IMR-90 (cell line): ENCODE measurements around the gene IL2RA. TPM values are rescaled to one million over a fixed set of nuclear protein-coding genes. Genes with fewer than 3 reads are reported as not detected.

ENCODE experiments used
- ATAC-seq: fragments of 200-7000 bp; cut with Tn5 transposase; 2 replicates; pipeline ENCODE4 v1.9.1; 2020; ENCODE audit warnings: low read depth, mild to moderate bottlenecking, moderate library complexity
- BruUV-seq: library from RNA; stranded (reverse); fragments of 400-500 nt; replicated peaks from 2 replicates; lab custom pipeline; 2021; lab: Mats Ljungman, UMichigan
- CTCF ChIA-PET: fragments of 300-600 bp; formaldehyde crosslinking; extraction: SDS; loops from one replicate; lab custom pipeline; 2021; ENCODE audit warnings: antibody characterized with exemption; lab: Yijun Ruan, JAX
- POLR2A ChIA-PET: fragments of 300-600 bp; sonication (Branson Sonifier 250); formaldehyde crosslinking; loops from one replicate; lab custom pipeline; 2022; ENCODE audit warnings: antibody characterized with exemption; ENCODE audit not compliant: unreplicated experiment; lab: Charles Lee
- DNase-seq: peaks from one replicate; pipeline ENCODE4 v3.0.0; 2013
- H2AFZ ChIP-seq: replicated peaks from 2 replicates; pipeline ENCODE3; 2013; ENCODE audit warnings: low read length, mild to moderate bottlenecking; ENCODE audit not compliant: poor library complexity
- H2AK5ac ChIP-seq: 2 replicates; pipeline ENCODE4 v1.6.1; 2013; ENCODE audit warnings: low read depth, low read length, inconsistent platforms
- H2AK9ac ChIP-seq: replicated peaks from 2 replicates; pipeline ENCODE3; 2013; ENCODE audit warnings: mild to moderate bottlenecking, low read depth, low read length, moderate library complexity; ENCODE audit not compliant: poor library complexity
- H2BK120ac ChIP-seq: 2 replicates; pipeline ENCODE4 v1.6.1; 2013; ENCODE audit warnings: low read depth, low read length, inconsistent platforms
- H2BK15ac ChIP-seq: 3 replicates; pipeline ENCODE4 v1.6.1; 2013; ENCODE audit warnings: low read depth, low read length, inconsistent platforms
- H2BK20ac ChIP-seq: 2 replicates; pipeline ENCODE4 v1.6.1; 2013; ENCODE audit warnings: low read depth, mild to moderate bottlenecking, inconsistent platforms, low read length, moderate library complexity
- H2BK5ac ChIP-seq: 2 replicates; pipeline ENCODE4 v1.6.1; 2013; ENCODE audit warnings: mild to moderate bottlenecking, low read depth, low read length, inconsistent platforms; ENCODE audit not compliant: poor library complexity, severe bottlenecking
- H3K14ac ChIP-seq: replicated peaks from 2 replicates; pipeline ENCODE4 v1.6.1; 2013; ENCODE audit warnings: low read depth, low read length, inconsistent platforms
- H3K18ac ChIP-seq: 2 replicates; pipeline ENCODE4 v1.6.1; 2013; ENCODE audit warnings: low read depth, low read length, control low read depth
- H3K23ac ChIP-seq: 2 replicates; pipeline ENCODE4 v1.6.1; 2013; ENCODE audit warnings: low read depth, low read length, inconsistent platforms
- H3K27ac ChIP-seq: 2 replicates; pipeline ENCODE4 v1.5.1; 2013; ENCODE audit warnings: mild to moderate bottlenecking, control low read depth, low read length; ENCODE audit not compliant: insufficient read depth
- H3K27me3 ChIP-seq: 2 replicates; pipeline ENCODE4 v1.6.1; 2013; ENCODE audit warnings: low read length; ENCODE audit not compliant: control insufficient read depth, insufficient read depth
- H3K36me3 ChIP-seq: 2 replicates; pipeline ENCODE4 v1.6.1; 2013; ENCODE audit warnings: low read length, mixed read lengths; ENCODE audit not compliant: control insufficient read depth, insufficient read depth
- H3K4ac ChIP-seq: 2 replicates; pipeline ENCODE4 v1.6.1; 2013; ENCODE audit warnings: low read depth, low read length, inconsistent platforms
- H3K4me1 ChIP-seq: 2 replicates; pipeline ENCODE4 v1.6.1; 2013; ENCODE audit warnings: low read length, mixed read lengths; ENCODE audit not compliant: control insufficient read depth, insufficient read depth
- H3K4me2 ChIP-seq: 2 replicates; pipeline ENCODE4 v1.6.1; 2013; ENCODE audit warnings: low read depth, mild to moderate bottlenecking, control low read depth, low read length, moderate library complexity
- H3K4me3 ChIP-seq: 2 replicates; pipeline ENCODE4 v1.5.1; 2013; ENCODE audit warnings: low read depth, mild to moderate bottlenecking, control low read depth, low read length, moderate library complexity; ENCODE audit not compliant: insufficient read depth
- H3K56ac ChIP-seq: 2 replicates; pipeline ENCODE4 v1.6.1; 2013; ENCODE audit warnings: low read length, inconsistent platforms; ENCODE audit not compliant: insufficient read depth; ENCODE audit errors: extremely low read depth
- H3K79me1 ChIP-seq, 2 experiments: 2 replicates each; pipeline ENCODE4 v1.6.1; 2013; ENCODE audit warnings: low read length in 2 of 2, inconsistent platforms in 1 of 2, low read depth in 1 of 2
- H3K9ac ChIP-seq: 2 replicates; pipeline ENCODE4 v1.6.1; 2013; ENCODE audit warnings: low read depth, low read length, control low read depth
- H3K9me1 ChIP-seq: 2 replicates; pipeline ENCODE4 v1.6.1; 2013; ENCODE audit warnings: low read length, inconsistent platforms; ENCODE audit not compliant: insufficient read depth
- H3K9me3 ChIP-seq: 2 replicates; pipeline ENCODE4 v1.6.1; 2013; ENCODE audit warnings: low read length; ENCODE audit not compliant: control insufficient read depth, insufficient read depth
- H4K20me1 ChIP-seq: 2 replicates; pipeline ENCODE4 v1.6.1; 2013; ENCODE audit warnings: low read length, inconsistent platforms; ENCODE audit not compliant: insufficient read depth
- H4K5ac ChIP-seq: 2 replicates; pipeline ENCODE4 v1.6.1; 2013; ENCODE audit warnings: mild to moderate bottlenecking, low read depth, low read length, control low read depth
- H4K8ac ChIP-seq, 2 experiments: 2 replicates each; pipeline ENCODE4 v1.6.1; 2013; ENCODE audit warnings: low read depth in 2 of 2, low read length in 2 of 2, control low read depth in 1 of 2, inconsistent platforms in 1 of 2
- H4K91ac ChIP-seq: 2 replicates; pipeline ENCODE4 v1.6.1; 2013; ENCODE audit warnings: low read depth, low read length, inconsistent platforms; ENCODE audit not compliant: insufficient read depth
- BHLHE40 ChIP-seq: fragments of 150-350 bp; IDR thresholded peaks from 2 replicates; pipeline ENCODE4 v1.6.1; 2016; ENCODE audit warnings: mild to moderate bottlenecking, low read depth, low read length
- CEBPB ChIP-seq: IDR thresholded peaks from 2 replicates; pipeline ENCODE4 v1.6.1; 2012; ENCODE audit warnings: low read depth, low read length, improper control_type of control experiment
- CHD1 ChIP-seq: IDR thresholded peaks from 2 replicates; pipeline ENCODE4 v1.6.1; 2012; ENCODE audit warnings: low read depth, low read length, improper control_type of control experiment
- FOS ChIP-seq: fragments of 150-350 bp; IDR thresholded peaks from 2 replicates; pipeline ENCODE4 v1.6.1; 2016; ENCODE audit warnings: low read depth, low read length
- MAFK ChIP-seq: IDR thresholded peaks from 2 replicates; pipeline ENCODE4 v1.6.1; 2012; ENCODE audit warnings: low read depth, low read length, improper control_type of control experiment
- MAZ ChIP-seq: IDR thresholded peaks from 2 replicates; pipeline ENCODE4 v1.6.1; 2012; ENCODE audit warnings: low read depth, mild to moderate bottlenecking, low read length, improper control_type of control experiment, moderate library complexity, borderline replicate concordance
- MXI1 ChIP-seq: IDR thresholded peaks from 2 replicates; pipeline ENCODE4 v1.6.1; 2012; ENCODE audit warnings: low read depth, mild to moderate bottlenecking, low read length, moderate library complexity, borderline replicate concordance
- NFE2L2 ChIP-seq: fragments of 150-350 bp; IDR thresholded peaks from 2 replicates; pipeline ENCODE4 v1.6.1; 2016; ENCODE audit warnings: low read depth, mild to moderate bottlenecking, low read length
- POLR2A ChIP-seq: IDR thresholded peaks from 2 replicates; pipeline ENCODE4 v1.6.1; 2012; ENCODE audit warnings: mild to moderate bottlenecking, low read depth, low read length
- RAD21 ChIP-seq: IDR thresholded peaks from 2 replicates; pipeline ENCODE4 v1.6.1; 2012; ENCODE audit warnings: low read length, improper control_type of control experiment
- RCOR1 ChIP-seq: IDR thresholded peaks from 2 replicates; pipeline ENCODE4 v1.6.1; 2012; ENCODE audit warnings: mild to moderate bottlenecking, low read length, improper control_type of control experiment; ENCODE audit not compliant: insufficient replicate concordance
- RFX5 ChIP-seq: IDR thresholded peaks from 2 replicates; pipeline ENCODE4 v1.8.0; 2012; ENCODE audit warnings: low read depth, mild to moderate bottlenecking, low read length, moderate library complexity
- SMC3 ChIP-seq: fragments of 150-350 bp; IDR thresholded peaks from 2 replicates; pipeline ENCODE4 v1.6.1; 2016; ENCODE audit warnings: low read depth, mild to moderate bottlenecking, antibody characterized with exemption, low read length, moderate library complexity
- whole genome bisulfite sequencing, 2 experiments: methylation state at CpG; one replicate each; pipeline versions ENCODE4 v1.1.5 to v1.1.7; 2013; ENCODE audit warnings: missing lambda C conversion rate in 2 of 2; ENCODE audit not compliant: insufficient read length in 1 of 2; ENCODE audit errors: extremely low coverage in 2 of 2; 5-methylcytosine and 5-hydroxymethylcytosine counted together
- dilution Hi-C: fragments of 300-500 bp; cut with HindIII; formaldehyde crosslinking; loops from one replicate; pipeline ENCODE4 v1.14.3; 2018; ENCODE audit warnings: low sequenced_read_pairs; ENCODE audit not compliant: unreplicated experiment
- in situ Hi-C: fragments of 300-500 bp; cut with MboI; formaldehyde crosslinking; loops from 3 replicates; pipeline ENCODE4 v1.14.3; 2019; ENCODE audit warnings: low sequenced_read_pairs, inconsistent platforms, mixed read lengths
- intact Hi-C: fragments of 100-400 bp; cut with micrococcal nuclease; formaldehyde crosslinking; loops from 2 replicates; pipeline ENCODE4 v1.10.0; 2022
- polyA plus RNA-seq, 3 experiments: library from polyadenylated mRNA; depleted of rRNA; stranded (reverse); fragments of >200 nt; gene quantifications; 2 replicates each; pipeline ENCODE4 v1.2.3, GENCODE V29; 2012; ENCODE audit warnings: low replicate concordance in 1 of 3
- total RNA-seq: library from RNA; depleted of rRNA; stranded (reverse); fragments of >200 nt; gene quantifications from 2 replicates; pipeline ENCODE4 v1.2.3, GENCODE V29; 2012
- TF ChIP-seq, protein P1 (sequence below): fragments of 150-350 bp; IDR thresholded peaks from 2 replicates; pipeline ENCODE4 v1.6.1; 2016; ENCODE audit warnings: low read depth, mild to moderate bottlenecking, low read length, moderate library complexity, borderline replicate concordance
- TF ChIP-seq, protein P2 (sequence below): fragments of 150-350 bp; IDR thresholded peaks from 2 replicates; pipeline ENCODE4 v1.6.1; 2017; ENCODE audit warnings: mild to moderate bottlenecking, antibody characterized with exemption, low read length, low read depth
- TF ChIP-seq, protein P3 (sequence below): conservative IDR thresholded peaks from 2 replicates; pipeline ENCODE4 v1.5.1; 2012; ENCODE audit warnings: mild to moderate bottlenecking, low read depth, low read length, improper control_type of control experiment

IL2RA gene
- total and polyA plus RNA-seq, 2 of the 4 experiments (the other 2 are of a cell fraction): not detected

DNA sequence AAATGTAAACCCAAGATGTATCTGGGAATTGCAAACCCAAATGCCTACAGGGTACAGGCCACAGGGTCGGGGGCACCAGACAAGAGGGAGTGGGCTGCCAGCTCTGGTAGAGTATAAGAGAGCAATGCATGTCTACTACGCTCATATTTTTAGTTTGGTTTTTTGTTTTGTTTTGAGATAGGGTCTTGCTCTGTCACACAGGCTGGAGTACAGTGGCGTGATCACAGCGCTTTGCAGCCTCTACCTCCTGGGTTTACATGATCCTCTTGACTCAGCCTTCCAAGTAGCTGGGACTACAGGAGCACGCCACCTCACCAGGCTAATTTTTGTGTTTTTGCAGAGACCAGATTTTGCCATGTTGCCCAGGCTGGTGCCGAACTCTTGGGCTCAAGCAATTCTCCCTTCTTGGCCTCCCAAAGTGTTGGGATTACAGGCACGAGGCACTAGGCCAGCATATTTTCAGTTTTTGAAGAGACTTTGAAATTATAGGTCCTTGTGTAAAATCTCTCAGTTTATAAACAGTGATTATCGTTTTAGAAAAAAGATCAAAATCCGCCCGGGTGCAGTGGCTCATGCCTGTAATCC is 73.7 kb downstream of the IL2RA start:
- Histone ChIP-seq H3K36me3 (no peaks in the 10 kb centered on the region), H3K27ac (no peak overlapping the region), H3K4ac (no peak overlapping the region), H2AFZ (no peak overlapping the region), H4K8ac (no peak overlapping the region), H3K23ac (no peak overlapping the region), H3K4me2 (no peak overlapping the region), H2BK15ac (no peak overlapping the region), H4K91ac (no peak overlapping the region), H2BK5ac (no peak overlapping the region), H2AK5ac (no peak overlapping the region), H2BK120ac (no peak overlapping the region), H4K20me1 (no peaks in the 10 kb centered on the region), H3K4me1 (peaks cover 4% of the 10 kb centered on the region; the same call in 1 of the 2 replicates), H2AK9ac (no peak overlapping the region), H3K27me3 (peaks cover 4% of the 10 kb centered on the region), H2BK20ac (no peak overlapping the region), H3K79me1 (no peaks in the 10 kb centered on the region), H3K14ac (no peak overlapping the region), H3K9me1 (no peaks in the 10 kb centered on the region; the same call in 1 of the 2 replicates), H3K9me3 (peaks cover 4% of the 10 kb centered on the region), H3K56ac (no peak overlapping the region), H4K5ac (no peak overlapping the region), H3K18ac (no peak overlapping the region), H3K9ac (no peak overlapping the region), H3K4me3 (no peak overlapping the region)
- DNase-seq (no peak), ATAC-seq (no peak)
- intact Hi-C loops (no loop called here), in situ Hi-C loops (no loop called here), dilution Hi-C loops (no loop called here)
- no TSS peak for BruUV-seq
- TF ChIP-seq MAFK: no peak
- TF ChIP-seq, protein P1, sequence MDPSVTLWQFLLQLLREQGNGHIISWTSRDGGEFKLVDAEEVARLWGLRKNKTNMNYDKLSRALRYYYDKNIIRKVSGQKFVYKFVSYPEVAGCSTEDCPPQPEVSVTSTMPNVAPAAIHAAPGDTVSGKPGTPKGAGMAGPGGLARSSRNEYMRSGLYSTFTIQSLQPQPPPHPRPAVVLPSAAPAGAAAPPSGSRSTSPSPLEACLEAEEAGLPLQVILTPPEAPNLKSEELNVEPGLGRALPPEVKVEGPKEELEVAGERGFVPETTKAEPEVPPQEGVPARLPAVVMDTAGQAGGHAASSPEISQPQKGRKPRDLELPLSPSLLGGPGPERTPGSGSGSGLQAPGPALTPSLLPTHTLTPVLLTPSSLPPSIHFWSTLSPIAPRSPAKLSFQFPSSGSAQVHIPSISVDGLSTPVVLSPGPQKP: no peak
- TF ChIP-seq POLR2A: no peak
- no peak for TF ChIP-seq CHD1
- no peak for TF ChIP-seq RFX5
- TF ChIP-seq, protein P2, sequence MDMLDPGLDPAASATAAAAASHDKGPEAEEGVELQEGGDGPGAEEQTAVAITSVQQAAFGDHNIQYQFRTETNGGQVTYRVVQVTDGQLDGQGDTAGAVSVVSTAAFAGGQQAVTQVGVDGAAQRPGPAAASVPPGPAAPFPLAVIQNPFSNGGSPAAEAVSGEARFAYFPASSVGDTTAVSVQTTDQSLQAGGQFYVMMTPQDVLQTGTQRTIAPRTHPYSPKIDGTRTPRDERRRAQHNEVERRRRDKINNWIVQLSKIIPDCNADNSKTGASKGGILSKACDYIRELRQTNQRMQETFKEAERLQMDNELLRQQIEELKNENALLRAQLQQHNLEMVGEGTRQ: no peak
- TF ChIP-seq SMC3: no peak
- no peak for TF ChIP-seq CEBPB
- TF ChIP-seq RAD21: no peak
- no peak for TF ChIP-seq FOS
- TF ChIP-seq, protein P3, sequence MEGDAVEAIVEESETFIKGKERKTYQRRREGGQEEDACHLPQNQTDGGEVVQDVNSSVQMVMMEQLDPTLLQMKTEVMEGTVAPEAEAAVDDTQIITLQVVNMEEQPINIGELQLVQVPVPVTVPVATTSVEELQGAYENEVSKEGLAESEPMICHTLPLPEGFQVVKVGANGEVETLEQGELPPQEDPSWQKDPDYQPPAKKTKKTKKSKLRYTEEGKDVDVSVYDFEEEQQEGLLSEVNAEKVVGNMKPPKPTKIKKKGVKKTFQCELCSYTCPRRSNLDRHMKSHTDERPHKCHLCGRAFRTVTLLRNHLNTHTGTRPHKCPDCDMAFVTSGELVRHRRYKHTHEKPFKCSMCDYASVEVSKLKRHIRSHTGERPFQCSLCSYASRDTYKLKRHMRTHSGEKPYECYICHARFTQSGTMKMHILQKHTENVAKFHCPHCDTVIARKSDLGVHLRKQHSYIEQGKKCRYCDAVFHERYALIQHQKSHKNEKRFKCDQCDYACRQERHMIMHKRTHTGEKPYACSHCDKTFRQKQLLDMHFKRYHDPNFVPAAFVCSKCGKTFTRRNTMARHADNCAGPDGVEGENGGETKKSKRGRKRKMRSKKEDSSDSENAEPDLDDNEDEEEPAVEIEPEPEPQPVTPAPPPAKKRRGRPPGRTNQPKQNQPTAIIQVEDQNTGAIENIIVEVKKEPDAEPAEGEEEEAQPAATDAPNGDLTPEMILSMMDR: no peak
- TF ChIP-seq BHLHE40: no peak
- TF ChIP-seq RCOR1: no peak
- TF ChIP-seq NFE2L2: no peak
- no peak for TF ChIP-seq MXI1
- no peak for TF ChIP-seq MAZ
- 90% methylated on average over 4 of the region's 10 CpGs; no CpG with 5 or more reads in 1 of the 2 experiments for WGBS, 2 experiments
- ChIA-PET CTCF (no interaction called here), POLR2A (no interaction called here)
